ENCODE measurements around the gene GPRC5D. TPM values are rescaled to one million over a fixed set of nuclear protein-coding genes. Genes with fewer than 3 reads are reported as not detected.

Gene GPRC5D
- total RNA-seq, 1 donor from 2014 or later, result not detected

- DNase-seq (ENCODE audit: low spot score), result no peak
These were observed 14.9 kb downstream of the GPRC5D start for GRCh38 chr12:12936983-12937491.

DNA sequence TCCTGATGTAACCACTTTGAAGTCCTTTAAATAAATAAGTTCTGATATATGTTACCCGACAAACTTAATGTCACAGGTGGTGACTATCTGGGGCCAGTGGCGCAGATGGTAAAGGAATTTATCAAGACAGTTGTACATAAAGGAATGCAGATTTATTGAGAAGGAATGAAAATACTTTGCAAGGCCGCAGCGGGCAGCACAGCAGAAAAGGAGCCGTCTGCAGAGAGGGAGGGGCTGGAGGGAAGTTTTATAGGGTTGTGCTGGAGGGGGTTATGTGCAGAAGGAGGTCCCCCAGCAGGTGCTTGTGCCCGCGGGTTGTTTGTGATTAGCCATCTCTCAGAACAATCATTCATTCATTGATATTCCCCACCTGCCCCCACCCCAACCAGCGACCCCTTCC lies 17.4 kb downstream of the GPRC5D start:
- no peak for DNase-seq (ENCODE audit: low spot score)

GRCh38 chr12:12933742-12934141 lies 18.2 kb downstream of the GPRC5D start:
- no peak for DNase-seq (ENCODE audit: low spot score)

DNA sequence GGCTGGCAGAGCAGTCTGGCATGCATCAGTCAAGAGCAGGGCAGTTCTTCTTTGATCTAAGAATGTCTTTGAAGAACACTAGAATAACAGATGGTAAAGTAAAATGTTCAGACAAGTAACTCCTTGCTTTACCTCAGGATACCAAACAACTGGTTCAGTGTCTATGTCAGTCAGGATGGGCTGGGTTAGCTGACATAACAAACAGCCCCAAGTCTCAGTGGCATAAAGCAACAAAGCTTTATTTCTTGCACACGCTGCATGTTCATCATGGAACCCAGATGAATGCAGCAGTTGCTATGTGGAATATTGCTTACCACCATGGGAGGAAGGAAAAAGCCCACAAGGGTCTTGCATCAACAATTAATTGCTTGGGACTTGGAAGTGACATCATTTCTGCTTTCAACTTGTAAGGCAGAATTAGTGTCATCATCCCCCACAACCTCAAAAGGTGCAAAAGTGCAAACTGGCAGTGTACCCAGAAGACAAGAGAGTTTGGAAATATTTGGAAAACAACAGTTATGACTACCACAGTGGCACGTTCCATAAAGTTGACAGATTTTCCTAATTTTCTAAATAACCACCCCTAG lies 21.2 kb downstream of the GPRC5D start:
- no peak for DNase-seq (ENCODE audit: low spot score)

- no peak for DNase-seq (ENCODE audit: low spot score)
These were observed 22.3 kb downstream of the GPRC5D start for GRCh38 chr12:12929696-12930095.

GRCh38 chr12:12927211-12928079 lies 24.5 kb downstream of the GPRC5D start:
- DNase-seq (ENCODE audit: low spot score), result peak; percentile 90

GRCh38 chr12:12926571-12927071 lies 25.3 kb downstream of the GPRC5D start:
- no peak for DNase-seq (ENCODE audit: low spot score)

DNA sequence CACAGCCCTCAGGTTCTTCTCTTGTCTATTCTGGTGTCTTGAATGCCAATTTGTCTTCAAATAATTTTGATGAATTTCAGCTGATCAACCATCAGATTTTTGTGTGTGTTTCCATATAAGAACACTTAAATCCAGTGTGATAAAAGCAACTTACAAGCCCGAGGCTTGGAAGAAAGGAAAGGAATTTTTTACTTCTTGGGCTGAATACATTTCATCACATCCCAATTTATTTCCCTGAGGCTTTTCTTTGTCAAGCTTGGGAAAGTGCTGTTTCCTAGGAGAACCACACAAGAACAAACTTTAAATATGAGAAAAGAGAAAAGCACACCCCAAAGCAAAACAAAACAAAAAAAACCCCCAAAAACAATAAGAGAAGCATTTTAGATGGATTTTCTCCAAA lies 26.6 kb downstream of the GPRC5D start:
- no peak for DNase-seq (ENCODE audit: low spot score)

DNA sequence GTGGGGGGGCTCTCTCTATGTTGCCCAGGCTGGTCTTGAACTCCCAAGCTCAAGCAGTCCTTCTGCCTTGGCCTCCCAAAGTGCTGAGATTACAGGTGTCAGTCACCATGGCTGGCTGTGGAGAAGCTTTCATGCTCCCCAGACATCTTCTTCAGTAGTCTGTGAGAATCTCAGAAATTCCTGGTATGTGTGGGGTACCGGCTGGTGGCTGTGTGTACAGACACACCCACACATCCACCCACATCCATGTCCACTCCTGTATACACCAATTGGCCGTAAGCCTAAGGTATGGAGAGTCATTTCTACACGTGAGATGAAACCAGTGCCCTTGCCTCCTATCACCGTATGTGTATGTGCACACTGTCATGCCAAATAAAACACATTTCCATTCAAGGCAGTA lies 27.8 kb downstream of the GPRC5D start:
- no peak for DNase-seq (ENCODE audit: low spot score)

DNA sequence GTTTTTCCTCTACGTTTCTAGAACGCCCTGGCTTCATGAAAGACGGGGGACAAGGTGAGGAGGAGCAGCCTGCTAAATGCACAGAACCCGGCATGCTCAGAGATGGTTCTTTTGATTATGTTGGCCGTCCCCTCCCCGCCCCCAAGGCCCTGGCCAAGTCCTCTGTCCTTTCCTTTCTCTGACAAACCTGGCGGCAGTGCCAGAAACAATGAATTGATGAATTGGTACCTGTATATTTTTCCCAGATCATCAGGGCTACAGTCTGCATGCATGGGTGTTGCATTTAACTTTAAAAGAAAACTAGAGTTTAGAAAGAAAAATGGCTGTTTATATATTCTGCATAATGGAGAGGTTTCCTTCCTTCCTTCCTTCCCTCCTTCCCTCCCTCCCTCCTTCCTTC lies 29.0 kb downstream of the GPRC5D start:
- DNase-seq (ENCODE audit: low spot score), result no peak

- no peak for DNase-seq (ENCODE audit: low spot score)
These were observed 29.8 kb downstream of the GPRC5D start for GRCh38 chr12:12922191-12922616.

DNA sequence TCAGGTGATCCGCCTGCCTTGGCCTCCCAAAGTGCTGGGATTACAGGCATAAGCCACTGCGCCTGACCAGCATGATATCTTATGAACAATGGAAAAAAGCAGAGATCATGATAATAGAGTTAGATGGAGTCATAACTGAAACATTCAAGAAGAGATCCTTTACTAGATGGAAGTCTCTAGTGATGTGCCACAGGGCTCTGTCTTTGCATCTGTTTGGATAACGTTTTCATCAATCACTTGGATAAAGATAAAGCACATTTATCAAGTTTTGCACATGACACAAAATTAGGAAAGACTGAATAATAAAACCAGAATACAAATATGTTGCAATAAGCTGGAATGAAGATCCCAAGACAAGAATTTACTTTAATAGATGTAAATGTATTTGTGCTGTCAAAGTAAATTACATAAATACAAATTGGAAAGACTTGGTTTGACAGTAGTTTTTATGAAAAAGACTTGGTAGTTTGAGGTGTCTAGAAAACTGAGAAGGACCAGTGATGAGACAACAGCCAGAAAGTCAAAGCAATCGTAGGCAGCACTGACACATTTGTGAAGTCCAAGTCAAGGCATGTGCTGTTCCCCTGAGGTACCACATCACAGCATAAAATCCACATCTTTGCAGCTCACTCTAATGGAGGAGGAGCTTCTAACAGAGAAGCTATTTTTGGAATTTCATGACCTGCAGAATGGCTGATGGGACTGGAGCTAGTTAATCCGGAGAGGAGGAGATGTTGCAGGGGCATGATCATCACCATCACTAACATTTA lies 32.1 kb downstream of the GPRC5D start:
- no peak for DNase-seq (ENCODE audit: low spot score)

DNA sequence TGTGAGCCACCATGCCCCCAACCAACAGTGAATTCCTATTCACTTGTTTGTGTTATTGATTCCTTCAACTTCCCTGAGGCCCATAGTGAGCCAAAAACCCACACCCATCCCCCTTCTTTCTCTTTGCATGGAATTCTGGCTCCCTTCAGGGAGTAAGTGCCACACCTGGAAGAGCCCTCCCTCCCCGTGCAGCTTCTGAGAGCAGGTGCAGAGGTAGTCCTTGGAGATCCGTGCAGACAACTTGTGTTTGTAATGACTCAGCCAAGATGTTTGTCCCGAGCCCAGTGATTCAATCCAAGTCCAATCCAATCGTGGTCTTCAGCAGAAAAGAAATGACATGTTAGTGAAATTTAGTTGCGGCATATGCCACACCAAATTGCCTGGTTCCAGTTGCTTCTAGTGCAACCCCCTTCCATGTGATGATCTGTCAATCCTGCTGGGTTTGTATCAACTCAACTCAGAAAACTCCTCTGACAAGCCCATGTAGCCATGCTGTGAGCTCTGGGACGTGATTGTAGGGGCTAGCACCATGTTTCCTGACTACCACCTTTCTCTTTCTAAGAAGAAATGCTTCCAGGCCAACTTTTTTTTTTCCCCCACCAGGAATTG lies 33.1 kb downstream of the GPRC5D start:
- no peak for DNase-seq (ENCODE audit: low spot score)

- no peak for DNase-seq (ENCODE audit: low spot score)
These were observed 34.5 kb downstream of the GPRC5D start for GRCh38 chr12:12917517-12917916.

- peak; percentile 88 for DNase-seq (ENCODE audit: low spot score)
These were observed 35.6 kb downstream of the GPRC5D start for GRCh38 chr12:12916135-12916944.

DNA sequence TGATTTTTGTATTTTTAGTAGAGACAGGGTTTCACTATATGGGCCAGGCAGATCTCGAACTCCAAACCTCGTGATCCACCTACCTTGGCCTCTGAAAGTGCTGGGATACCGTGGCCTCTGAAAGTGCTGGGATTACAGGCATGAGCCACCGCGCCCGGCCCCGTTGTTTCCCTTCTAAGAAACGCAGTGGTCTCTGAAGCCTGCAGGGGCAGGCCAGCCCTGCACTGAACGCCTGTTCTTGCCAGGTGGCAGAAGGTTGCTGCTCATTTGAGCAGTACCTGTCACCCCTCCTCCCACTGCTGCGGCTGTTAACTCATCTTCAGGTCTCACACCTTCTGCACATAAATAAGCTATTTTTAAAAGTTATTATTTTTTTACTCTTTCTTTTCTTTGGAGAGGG lies 36.3 kb downstream of the GPRC5D start:
- no peak for DNase-seq (ENCODE audit: low spot score)

DNA sequence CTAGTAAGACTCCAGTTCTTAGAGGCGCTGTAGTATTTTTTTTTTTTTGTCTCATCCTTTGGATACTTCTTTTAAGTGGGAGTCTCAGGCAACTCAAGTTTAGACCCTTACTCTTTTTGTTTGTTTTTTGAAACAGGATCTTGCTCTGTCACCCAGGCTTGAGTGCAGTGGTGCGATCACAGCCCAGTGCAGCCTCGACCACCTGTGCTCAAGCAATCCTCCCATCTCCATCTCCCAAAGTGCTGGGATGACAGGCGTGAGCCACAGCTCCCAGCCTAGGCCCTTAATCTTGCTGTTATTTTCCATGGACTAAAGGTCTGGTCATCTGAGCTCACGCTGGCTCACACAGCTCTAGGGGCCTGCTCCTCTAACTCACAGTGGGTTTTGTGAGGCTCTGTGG lies 39.3 kb downstream of the GPRC5D start:
- DNase-seq (ENCODE audit: low spot score), result no peak

- DNase-seq (ENCODE audit: low spot score), result no peak
These were observed 42.0 kb downstream of the GPRC5D start for GRCh38 chr12:12909995-12910420.

DNA sequence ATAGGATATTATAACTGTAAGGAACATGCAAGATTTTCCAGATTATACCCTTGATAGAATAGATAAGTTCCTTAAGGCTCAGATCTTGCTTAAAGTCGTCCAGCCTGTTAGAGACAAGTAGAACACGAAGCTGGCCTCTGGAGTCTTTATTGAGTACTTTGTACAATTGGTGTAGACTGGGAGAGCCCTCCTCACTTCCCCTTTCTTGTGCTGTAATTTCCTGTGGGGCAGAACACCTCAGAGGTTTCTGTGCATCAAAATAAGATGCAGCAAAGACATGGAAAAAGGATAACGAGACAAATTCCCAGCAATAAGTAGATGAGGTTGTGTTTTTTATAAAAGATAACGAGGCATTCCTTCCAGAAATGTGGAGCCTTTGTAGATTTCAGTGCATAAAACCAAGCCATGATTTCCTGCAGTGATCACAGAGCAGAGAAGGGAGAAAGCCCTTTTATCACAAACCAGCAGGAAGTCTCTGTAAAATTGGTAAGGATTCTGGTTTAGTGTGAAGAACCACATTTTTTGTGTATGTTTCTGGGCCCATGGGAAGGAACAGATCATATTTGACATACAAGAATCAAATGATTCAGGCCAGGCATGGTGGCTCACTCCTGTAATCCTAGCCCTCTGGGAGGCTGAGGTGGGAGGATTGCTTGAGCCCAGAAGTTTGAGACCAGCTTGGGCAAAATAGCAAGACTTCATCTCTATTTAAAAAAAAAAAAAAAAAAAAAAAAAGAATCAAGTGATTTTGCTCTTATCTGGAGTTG lies 42.6 kb downstream of the GPRC5D start:
- DNase-seq (ENCODE audit: low spot score), result no peak

DNA sequence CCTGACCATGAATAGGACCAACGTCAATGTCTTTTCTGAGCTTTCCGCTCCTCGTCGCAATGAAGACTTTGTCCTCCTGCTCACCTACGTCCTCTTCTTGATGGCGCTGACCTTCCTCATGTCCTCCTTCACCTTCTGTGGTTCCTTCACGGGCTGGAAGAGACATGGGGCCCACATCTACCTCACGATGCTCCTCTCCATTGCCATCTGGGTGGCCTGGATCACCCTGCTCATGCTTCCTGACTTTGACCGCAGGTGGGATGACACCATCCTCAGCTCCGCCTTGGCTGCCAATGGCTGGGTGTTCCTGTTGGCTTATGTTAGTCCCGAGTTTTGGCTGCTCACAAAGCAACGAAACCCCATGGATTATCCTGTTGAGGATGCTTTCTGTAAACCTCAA lies 43.3 kb downstream of the GPRC5D start:
- no peak for DNase-seq (ENCODE audit: low spot score)
